ENCODE results near the gene KRTCAP3.
"Not testable (repeated sequence)": the region's sequence is repeated elsewhere in the genome, so short reads cannot be mapped to it uniquely, and the experiment has no call there.

The KRTCAP3 gene, protein sequence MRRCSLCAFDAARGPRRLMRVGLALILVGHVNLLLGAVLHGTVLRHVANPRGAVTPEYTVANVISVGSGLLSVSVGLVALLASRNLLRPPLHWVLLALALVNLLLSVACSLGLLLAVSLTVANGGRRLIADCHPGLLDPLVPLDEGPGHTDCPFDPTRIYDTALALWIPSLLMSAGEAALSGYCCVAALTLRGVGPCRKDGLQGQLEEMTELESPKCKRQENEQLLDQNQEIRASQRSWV

DNA sequence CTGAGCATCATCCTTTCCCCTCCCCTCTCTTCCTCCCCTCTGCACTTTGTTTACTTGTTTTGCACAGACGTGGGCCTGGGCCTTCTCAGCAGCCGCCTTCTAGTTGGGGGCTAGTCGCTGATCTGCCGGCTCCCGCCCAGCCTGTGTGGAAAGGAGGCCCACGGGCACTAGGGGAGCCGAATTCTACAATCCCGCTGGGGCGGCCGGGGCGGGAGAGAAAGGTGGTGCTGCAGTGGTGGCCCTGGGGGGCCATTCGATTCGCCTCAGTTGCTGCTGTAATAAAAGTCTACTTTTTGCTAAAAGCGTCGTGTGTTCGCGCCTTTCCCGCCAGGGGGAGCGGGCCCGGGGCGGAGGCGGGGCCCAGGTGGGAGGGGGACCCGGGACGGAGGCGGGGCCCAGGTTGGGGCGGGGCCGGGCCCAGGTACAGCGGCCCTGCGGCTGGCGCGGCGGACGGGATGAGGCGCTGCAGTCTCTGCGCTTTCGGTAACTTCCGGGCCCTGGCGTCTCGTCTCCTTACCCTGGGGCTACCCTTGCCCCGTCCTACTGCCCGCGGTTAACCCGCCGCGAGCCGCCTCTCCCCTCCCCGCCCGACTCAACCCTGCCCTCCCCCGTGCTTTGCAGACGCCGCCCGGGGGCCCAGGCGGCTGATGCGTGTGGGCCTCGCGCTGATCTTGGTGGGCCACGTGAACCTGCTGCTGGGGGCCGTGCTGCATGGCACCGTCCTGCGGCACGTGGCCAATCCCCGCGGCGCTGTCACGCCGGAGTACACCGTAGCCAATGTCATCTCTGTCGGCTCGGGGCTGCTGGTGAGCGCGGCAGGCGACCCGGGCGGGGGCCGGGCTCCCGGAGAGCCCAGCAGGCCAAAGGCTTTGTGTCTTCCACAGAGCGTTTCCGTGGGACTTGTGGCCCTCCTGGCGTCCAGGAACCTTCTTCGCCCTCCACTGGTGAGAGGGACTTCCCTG, at the start of gene KRTCAP3:
Gene KRTCAP3 (plus strand): TSS at position 424 of the 962 bp plus-strand sequence. CDS start 32 bp downstream, at position 456.
- DNase-seq, result peak; percentile 30

- no peak for DNase-seq
These were observed 49.0 kb upstream of the KRTCAP3 start for GRCh38 chr2:27393225-27393624.

GRCh38 chr2:27398962-27399361, 43.2 kb upstream of the KRTCAP3 start:
- DNase-seq, result no peak

GRCh38 chr2:27400348-27401135, 41.6 kb upstream of the KRTCAP3 start:
- no peak for DNase-seq

DNA sequence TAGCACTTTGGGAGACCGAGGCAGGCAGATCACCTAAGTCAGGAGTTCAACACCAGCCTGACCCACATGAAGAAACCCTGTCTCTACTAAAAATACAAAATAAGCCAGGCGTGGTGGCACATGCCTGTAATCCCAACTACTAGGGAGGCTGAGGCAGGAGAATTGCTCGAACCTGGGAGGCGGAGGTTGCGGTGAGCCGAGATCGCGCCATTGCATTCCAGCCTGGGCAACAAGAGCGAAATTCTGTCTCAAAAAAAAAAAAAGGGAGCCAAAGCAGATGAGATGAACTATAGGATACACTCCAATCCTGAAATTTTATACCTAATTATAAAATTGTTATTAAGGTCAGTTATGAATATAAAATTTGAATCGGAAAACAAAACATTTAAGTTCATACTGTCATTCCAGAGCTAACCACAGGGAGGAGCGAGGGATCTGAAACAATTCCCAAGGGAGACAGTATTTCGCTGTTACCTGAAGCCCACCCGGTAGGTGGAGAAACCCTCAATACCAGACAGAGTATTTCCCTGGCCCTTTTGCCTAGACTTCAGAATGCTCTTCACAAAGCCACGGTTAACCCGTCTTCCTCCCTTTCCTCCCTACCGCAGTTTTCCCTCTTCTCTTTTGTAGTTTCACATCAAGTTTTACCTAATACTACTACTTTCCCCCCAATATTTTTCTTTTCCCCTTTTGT, 34.2 kb upstream of the KRTCAP3 start:
- no peak for DNase-seq

DNA sequence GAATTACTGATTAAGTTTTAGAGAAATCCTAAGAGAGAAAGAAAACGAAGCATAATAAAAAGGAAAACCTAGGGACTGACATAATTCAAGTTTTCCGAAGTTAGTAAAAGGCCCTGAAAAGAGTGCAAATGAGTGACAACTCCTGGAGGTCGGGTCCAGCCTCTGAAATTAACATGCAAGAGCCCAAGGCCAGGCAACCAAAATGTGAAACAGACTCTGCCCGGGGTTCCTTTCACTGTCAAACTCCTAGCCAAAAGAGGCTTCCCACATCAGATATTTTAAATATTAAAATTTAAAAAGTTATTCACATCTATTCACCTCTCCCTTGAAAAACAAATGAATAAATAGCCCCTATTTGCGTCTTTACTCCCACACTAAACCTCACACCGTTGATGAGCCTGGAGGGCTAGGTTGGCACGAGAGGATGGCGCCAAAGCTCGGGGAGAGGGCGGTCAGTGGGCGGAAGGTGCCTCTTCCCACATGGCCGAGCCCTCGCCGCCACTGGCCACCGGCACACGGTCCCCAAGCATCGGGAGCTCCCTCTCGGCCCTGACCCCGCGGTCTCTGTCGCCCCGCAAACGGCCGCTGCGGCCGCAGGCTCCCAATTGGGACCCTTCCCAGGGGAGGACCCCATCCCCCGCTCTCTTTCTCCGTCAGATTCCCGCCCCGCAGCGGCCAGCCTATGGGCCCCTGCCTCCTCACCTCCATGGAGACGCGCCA, 33.4 kb upstream of the KRTCAP3 start:
- peak; percentile 21 for DNase-seq

- DNase-seq, result peak; percentile 97
These were observed 32.7 kb upstream of the KRTCAP3 start, which contains the start of gene PPM1G for GRCh38 chr2:27409321-27410073. PPM1G (minus strand) TSS chr2:27409591; CDS start chr2:27409422, 169 bp downstream.

GRCh38 chr2:27412419-27413152, 29.6 kb upstream of the KRTCAP3 start:
- DNase-seq, result no peak

DNA sequence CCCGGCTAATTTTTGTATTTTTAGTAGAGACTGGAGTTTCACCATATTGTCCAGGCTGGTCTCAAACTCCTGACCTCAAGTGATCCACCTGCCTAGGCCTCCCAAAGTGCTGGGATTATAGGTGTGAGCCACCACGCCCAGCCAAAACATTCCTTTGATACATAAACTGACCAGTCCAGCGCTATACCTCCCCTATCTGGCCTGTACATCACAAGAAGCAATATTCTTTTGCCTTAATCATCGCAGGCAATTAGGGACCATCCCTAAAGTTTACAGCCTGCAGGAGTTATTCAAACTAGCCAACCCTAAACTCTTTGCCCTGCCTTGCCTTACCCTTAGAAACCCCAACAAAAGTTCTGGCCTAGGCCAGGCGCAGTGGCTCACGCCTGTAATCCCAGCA, 26.0 kb upstream of the KRTCAP3 start:
- no peak for DNase-seq

DNA sequence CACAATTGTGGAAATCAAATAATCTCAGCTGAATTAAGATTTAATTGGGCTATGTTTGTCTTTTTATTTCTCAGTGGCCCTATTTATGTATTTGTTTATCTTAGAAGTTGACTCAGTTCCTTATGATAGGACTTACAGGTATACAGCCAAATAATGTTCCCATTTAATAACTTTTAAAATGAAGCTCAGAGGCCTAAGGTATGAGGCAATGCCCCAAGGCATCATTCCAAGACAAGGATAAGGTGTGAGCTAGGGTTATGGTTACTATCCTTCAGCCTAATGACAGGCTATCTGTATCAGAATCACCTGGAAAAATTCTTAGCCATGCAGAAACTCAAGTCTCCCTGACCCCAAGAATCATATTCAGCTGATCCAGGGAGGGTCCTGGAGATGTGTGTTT, 21.2 kb upstream of the KRTCAP3 start:
- DNase-seq, result no peak

DNA sequence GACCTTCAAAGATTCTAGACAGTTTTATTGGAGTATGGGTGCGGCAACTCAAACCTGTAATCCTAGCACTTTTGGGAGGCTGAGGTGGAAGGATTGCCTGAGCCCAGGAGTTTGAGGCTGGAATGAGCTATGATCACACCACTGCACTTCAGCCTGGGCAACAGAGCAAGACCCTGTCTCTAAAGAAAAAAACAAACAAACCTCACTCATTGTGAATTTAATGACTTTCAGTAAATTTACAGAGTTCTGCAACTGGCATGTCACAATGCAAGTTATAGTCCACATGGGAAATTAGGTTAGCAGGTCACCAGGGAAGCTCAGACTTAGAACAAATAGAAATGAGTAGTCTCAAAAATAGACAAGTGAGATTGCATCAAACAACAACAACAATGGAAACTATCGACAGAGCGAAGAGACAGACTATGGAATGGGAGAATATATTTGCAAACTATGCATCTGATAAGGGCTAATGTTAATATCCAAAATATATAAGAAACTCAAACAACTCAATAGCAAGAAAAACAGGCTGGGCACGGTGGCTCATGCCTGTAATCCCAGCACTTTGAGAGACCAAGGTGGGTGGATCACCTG, 20.4 kb upstream of the KRTCAP3 start:
- DNase-seq, result no peak

DNA sequence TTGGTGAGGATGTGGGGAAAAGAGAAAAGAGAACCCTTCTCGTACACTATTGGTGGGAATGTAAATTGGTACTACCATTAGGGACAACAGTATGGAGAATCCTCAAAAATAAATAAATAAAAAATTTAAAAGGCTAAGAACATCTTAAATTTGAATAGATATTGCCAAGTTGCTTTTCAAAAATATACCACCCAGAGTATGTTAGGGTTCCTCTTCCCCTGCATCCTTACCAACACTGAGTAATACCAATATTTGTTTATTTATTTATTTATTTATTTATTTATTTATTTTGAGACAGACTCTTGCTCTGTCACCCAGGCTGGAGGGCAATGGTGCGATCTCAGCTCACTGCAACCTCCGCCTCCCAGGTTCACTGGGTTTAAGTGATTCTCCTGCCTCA, 19.2 kb upstream of the KRTCAP3 start:
- DNase-seq, result no peak

DNA sequence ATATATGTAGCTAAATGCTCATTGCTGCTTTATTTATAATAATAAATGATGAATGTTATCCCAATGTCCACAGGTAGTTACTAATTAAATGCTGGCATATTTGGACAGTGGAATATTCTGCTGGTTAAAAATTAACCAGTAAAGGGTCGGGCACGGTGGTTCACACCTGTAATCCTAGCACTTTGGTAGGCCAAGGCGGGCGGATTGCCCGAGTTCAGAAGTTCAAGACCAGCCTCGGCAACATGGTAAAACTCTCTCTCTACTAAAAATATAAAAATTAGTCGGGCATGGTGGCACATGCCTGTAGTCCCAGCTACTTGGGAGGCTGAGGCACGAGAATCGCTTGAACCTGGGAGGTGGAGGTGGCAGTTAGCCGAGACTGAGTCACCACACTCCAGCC, 17.1 kb upstream of the KRTCAP3 start:
- DNase-seq, result not testable (repeated sequence)

DNA sequence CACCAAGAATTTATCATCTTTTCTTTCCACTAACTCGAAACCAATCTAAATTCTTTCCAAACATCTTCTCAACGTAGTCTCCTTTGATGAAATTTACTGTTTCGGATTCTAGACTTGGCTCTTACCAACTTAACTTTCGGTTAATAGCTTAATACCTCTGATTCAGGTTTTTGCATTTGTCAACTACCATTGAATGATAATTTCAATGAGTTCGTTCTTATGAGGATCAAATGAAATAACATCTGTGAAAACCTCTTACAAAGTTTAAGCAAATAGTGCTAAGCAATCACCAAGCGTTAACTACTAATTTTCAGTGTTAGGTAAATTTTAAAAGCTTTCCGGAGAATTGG, 14.3 kb upstream of the KRTCAP3 start:
- DNase-seq, result no peak

- DNase-seq, result peak; percentile 93
These were observed 13.8 kb upstream of the KRTCAP3 start, which contains the start of gene NRBP1 for GRCh38 chr2:27428213-27428977. NRBP1 (plus strand) TSS chr2:27428631; CDS start chr2:27433274, 4,643 bp downstream.

GRCh38 chr2:27428978-27429541, 13.1 kb upstream of the KRTCAP3 start:
- DNase-seq, result peak; percentile 63

GRCh38 chr2:27431395-27431794, 10.8 kb upstream of the KRTCAP3 start:
- DNase-seq, result no peak

DNA sequence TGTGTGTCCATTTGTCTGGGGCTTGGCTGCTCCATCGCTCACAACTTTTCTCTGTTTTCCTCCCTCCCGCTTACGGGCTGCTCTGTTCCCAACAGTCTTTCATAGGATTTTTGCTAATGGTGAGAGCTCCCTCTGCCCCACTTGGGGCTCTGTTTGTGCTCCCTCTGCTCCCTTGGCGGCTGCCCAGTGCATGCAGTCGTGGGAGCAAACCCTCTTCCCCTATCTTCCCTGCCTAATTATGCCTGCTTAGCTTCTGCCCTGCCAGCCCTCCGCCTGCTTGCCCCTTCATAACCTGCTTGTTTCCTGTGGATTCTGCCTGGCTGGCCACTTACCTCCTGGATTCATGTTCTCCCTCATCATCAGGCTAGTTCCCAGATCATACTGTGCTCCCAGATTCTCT, 6.6 kb upstream of the KRTCAP3 start:
- DNase-seq, result no peak
